PC-9 (cell line): Measurements from ENCODE around the gene PSKH1.

ENCODE experiments used
- CTCF ChIP-seq: fragments of 200-600 bp; sonication (generic); conservative IDR thresholded peaks from 2 replicates; pipeline ENCODE4 v1.6.1; 2017; ENCODE audit warnings: mixed run types, antibody characterized with exemption, mild to moderate bottlenecking, moderate library complexity
- EZH2 ChIP-seq: fragments of 200-600 bp; sonication (generic); IDR thresholded peaks from 2 replicates; pipeline ENCODE4 v1.8.0; 2017; ENCODE audit warnings: antibody characterized with exemption, low read depth

- no peak for TF ChIP-seq CTCF
- no peak for TF ChIP-seq EZH2
Observed at GRCh38 chr16:67858500-67858899, 34.6 kb upstream of the PSKH1 start.
